Lung (tissue), 12 donors: Measurements from ENCODE around the gene MAPKAPK3. TPM values are rescaled to one million over a fixed set of nuclear protein-coding genes. Genes with fewer than 3 reads are reported as not detected.

Experiments
- ATAC-seq: fragments of 200-7000 bp; cut with Tn5 transposase; one replicate; pipeline ENCODE4 v1.9.1; 2020; ENCODE audit warnings: moderate number of reproducible peaks; ENCODE audit not compliant: insufficient read depth, low FRiP score
- DNase-seq, 3 donors: peaks; one replicate each; pipeline ENCODE4 v3.0.0-alpha.2; 2013 to 2017
- H3K27ac ChIP-seq, 2 donors: one replicate each; pipeline ENCODE4 v1.5.1; 2013; ENCODE audit warnings: mild to moderate bottlenecking in 2 of 2, moderate library complexity in 2 of 2, control low read depth in 1 of 2, inconsistent platforms in 1 of 2, low read depth in 1 of 2, low read length in 1 of 2
- H3K27me3 ChIP-seq, 3 donors: one replicate each; pipeline ENCODE4 v1.5.1; 2013; ENCODE audit warnings: low read length in 2 of 3; ENCODE audit not compliant: control insufficient read depth in 3 of 3, insufficient read depth in 3 of 3
- H3K36me3 ChIP-seq, 4 donors: one replicate each; pipeline ENCODE4 v1.5.1; 2013; ENCODE audit warnings: low read length in 4 of 4, mild to moderate bottlenecking in 1 of 4, moderate library complexity in 1 of 4; ENCODE audit not compliant: control insufficient read depth in 4 of 4, insufficient read depth in 4 of 4
- H3K4me1 ChIP-seq, 5 donors: one replicate each; pipeline ENCODE4 v1.5.1; 2013; ENCODE audit warnings: low read length in 5 of 5, mild to moderate bottlenecking in 2 of 5, moderate library complexity in 1 of 5; ENCODE audit not compliant: control insufficient read depth in 5 of 5, insufficient read depth in 5 of 5
- H3K4me3 ChIP-seq: one replicate; pipeline ENCODE4 v1.5.1; 2013; ENCODE audit warnings: mild to moderate bottlenecking, control low read depth, moderate library complexity
- H3K9ac ChIP-seq, 2 donors: one replicate each; pipeline ENCODE4 v1.5.1; 2013; ENCODE audit warnings: low read length in 2 of 2, control low read depth in 1 of 2; ENCODE audit not compliant: insufficient read depth in 1 of 2
- H3K9me3 ChIP-seq, 4 donors: one replicate each; pipeline ENCODE4 v1.5.1; 2013; ENCODE audit warnings: low read length in 3 of 4, mild to moderate bottlenecking in 1 of 4, moderate library complexity in 1 of 4; ENCODE audit not compliant: control insufficient read depth in 4 of 4, insufficient read depth in 3 of 4
- CTCF ChIP-seq: IDR thresholded peaks from 2 replicates; pipeline ENCODE4 v1.5.1; 2012; ENCODE audit warnings: mild to moderate bottlenecking; ENCODE audit errors: control extremely low read depth, extremely low read depth
- WGBS, 2 donors: extraction: QIAGEN DNeasy Blood & Tissue Kit; methylation state at CpG; one replicate each; pipeline ENCODE4 v1.1.7; 2013; 5-methylcytosine and 5-hydroxymethylcytosine counted together
- polyA plus RNA-seq, 2 donors: library from polyadenylated mRNA; stranded (reverse); fragments of 200-250 nt; gene quantifications; one replicate each; pipeline ENCODE4 v1.2.1, GENCODE V29; 2013
- total RNA-seq, 2 donors: library from RNA; depleted of rRNA in 1 of 2; stranded (reverse); fragments of >200 nt in 1 of 2; gene quantifications; one replicate each; pipeline ENCODE4 v1.2.1, GENCODE V29; 2014 to 2021
- donor health status: control.
- donor health status: control.
- donor health status: Bipolar disorder and iron deficiency.
- donor health status: healthy.
- donor health status: DM: yes; HTN: yes; CAD: no.

Gene MAPKAPK3
- total and polyA plus RNA-seq, 4 donors, result 23.6 to 96.1 (median 71.4) TPM

GRCh38 chr3:50615190-50615589, 1.8 kb upstream of the MAPKAPK3 start:
- Histone ChIP-seq H3K9me3 (no peaks in the 10 kb centered on the region), H3K36me3 (peaks cover 0 to 11% (median 2%) of the 10 kb centered on the region in 4 donors), H3K27me3 (no peaks in the 10 kb centered on the region), H3K4me3 (no peak overlapping the region), H3K9ac (no peak overlapping the region), H3K4me1 (peaks cover 3 to 40% (median 26%) of the 10 kb centered on the region in 5 donors), H3K27ac (no peak overlapping the region)
- ATAC-seq (no peak), DNase-seq (no peak)
- 78 to 83% methylated on average over 1 of the region's 1 CpG for WGBS, 2 donors
- no peak for TF ChIP-seq CTCF

- DNase-seq (peak; percentile 84 to 88 (median 85)), ATAC-seq (peak; percentile 34)
- peak overlapping the region in 1 of 2 donors; percentile 54 for H3K9ac ChIP-seq
- H3K9me3 ChIP-seq, result no peaks in the 10 kb centered on the region
- no peak overlapping the region for H3K4me3 ChIP-seq
- no peaks in the 10 kb centered on the region for H3K27me3 ChIP-seq
- peaks cover 0 to 4% (median 3%) of the 10 kb centered on the region in 4 donors for H3K36me3 ChIP-seq
- peak overlapping the region; percentile 64 to 76 for H3K27ac ChIP-seq
- TF ChIP-seq CTCF, result peak; percentile 97
- peaks cover 3 to 30% (median 24%) of the 10 kb centered on the region in 5 donors for H3K4me1 ChIP-seq
- 1% methylated on average over 24 of the region's 24 CpGs for WGBS, 2 donors
Measured at GRCh38 chr3:50616003-50616769, 765 bp upstream of the MAPKAPK3 start.

- 0 to 1% methylated on average over 18 to 22 of the region's 22 CpGs for WGBS, 2 donors
- ATAC-seq (peak; percentile 78), DNase-seq (peak; percentile 96)
- H3K9ac ChIP-seq, result peak overlapping the region in 1 of 2 donors; percentile 54
- H3K36me3 ChIP-seq, result peaks cover 0 to 4% (median 2%) of the 10 kb centered on the region in 4 donors
- no peaks in the 10 kb centered on the region for H3K9me3 ChIP-seq
- H3K27ac ChIP-seq, result peak overlapping the region; percentile 64 to 76
- H3K27me3 ChIP-seq, result no peaks in the 10 kb centered on the region
- TF ChIP-seq CTCF, result no peak
- H3K4me1 ChIP-seq, result peaks cover 3 to 30% (median 24%) of the 10 kb centered on the region in 5 donors
- H3K4me3 ChIP-seq, result no peak overlapping the region
Measured at GRCh38 chr3:50616770-50617095, 218 bp upstream of the MAPKAPK3 start.
